ENCODE results near the gene EPS8L3.

- TF ChIP-seq CTCF (IDR thresholded peaks at IDR 0.05), result no peak
- TF ChIP-seq POLR2A (IDR thresholded peaks at IDR 0.05), result no peak
Observed at GRCh38 chr1:109791495-109792043, 27.8 kb upstream of the EPS8L3 start.

Data from sigmoid colon (tissue), 3 donors.